Measurements from ENCODE around the gene STXBP4.
A peak's percentile ranks its signal among the peaks of the same experiment; 100 is the strongest.

The STXBP4 gene, protein sequence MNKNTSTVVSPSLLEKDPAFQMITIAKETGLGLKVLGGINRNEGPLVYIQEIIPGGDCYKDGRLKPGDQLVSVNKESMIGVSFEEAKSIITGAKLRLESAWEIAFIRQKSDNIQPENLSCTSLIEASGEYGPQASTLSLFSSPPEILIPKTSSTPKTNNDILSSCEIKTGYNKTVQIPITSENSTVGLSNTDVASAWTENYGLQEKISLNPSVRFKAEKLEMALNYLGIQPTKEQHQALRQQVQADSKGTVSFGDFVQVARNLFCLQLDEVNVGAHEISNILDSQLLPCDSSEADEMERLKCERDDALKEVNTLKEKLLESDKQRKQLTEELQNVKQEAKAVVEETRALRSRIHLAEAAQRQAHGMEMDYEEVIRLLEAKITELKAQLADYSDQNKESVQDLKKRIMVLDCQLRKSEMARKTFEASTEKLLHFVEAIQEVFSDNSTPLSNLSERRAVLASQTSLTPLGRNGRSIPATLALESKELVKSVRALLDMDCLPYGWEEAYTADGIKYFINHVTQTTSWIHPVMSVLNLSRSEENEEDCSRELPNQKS

GRCh38 chr17:54968262-54968987, at the start of gene STXBP4, which contains the start of gene COX11:
Gene STXBP4, plus strand, starts transcription at chr17:54968765. Its CDS starts 17,455 bp downstream, at chr17:54986220.
Gene COX11, minus strand, starts transcription at chr17:54968654. Its CDS starts 8 bp downstream, at chr17:54968646.
- peak; percentile 95 for DNase-seq

DNA sequence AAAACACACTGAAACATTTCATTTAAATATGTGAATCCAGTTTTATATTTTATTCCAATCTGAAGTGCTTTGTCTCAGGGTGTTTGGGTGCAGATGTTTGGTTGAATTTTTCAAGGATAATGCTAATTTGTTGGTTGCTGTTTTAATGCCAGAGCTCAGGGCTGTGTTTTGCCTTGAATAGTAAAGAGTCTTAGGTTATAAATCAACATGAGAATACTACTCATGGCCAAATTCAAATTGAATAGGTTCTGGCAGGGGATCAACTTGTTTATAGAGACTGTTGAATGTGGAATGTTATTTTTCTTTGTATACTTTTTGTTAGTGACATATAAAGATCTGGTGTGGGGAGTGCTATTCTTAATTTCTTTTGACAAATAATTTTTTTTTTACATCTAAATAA, 49.1 kb upstream of the STXBP4 start:
- DNase-seq: no peak

DNA sequence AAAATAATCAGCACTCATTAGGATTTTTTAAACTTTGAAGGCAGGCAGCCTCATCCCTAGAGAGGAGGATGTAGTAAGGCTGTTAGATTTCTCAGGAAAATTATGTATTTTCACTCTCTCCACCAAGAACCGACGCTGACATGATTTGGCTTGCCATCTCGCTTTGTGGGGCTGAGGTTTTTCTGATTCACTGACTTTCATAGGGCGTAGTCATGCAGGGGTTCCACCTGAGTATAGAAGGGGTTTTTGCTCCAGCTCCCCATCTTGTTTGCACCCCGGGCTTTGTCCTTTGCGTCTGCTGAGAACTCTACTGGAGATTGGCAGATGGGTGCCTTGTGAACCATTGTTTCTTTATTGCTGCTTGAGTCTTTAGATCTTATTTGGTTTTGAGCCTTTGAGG, 47.7 kb upstream of the STXBP4 start:
- DNase-seq: no peak

DNA sequence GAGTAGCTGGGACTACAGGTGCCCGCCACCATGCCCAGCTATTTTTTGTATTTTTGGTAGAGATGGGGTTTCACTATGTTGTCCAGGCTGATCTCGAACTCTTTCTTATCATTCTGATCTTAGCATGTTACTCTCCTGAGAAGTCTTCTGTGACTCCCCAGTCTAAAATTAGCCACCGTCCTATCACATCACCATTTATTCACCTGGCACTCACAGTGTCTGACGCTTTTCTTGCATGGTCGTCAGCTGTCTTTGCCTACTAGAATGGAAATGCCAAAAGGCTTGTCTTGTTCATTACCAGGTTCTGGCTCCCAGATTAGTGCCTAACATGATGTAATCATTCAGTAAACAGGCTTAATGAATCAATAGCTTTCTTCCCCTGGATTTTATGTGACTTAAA, 44.2 kb upstream of the STXBP4 start:
- DNase-seq: no peak

GRCh38 chr17:54927525-54927924, 41.0 kb upstream of the STXBP4 start:
- no peak for DNase-seq

DNA sequence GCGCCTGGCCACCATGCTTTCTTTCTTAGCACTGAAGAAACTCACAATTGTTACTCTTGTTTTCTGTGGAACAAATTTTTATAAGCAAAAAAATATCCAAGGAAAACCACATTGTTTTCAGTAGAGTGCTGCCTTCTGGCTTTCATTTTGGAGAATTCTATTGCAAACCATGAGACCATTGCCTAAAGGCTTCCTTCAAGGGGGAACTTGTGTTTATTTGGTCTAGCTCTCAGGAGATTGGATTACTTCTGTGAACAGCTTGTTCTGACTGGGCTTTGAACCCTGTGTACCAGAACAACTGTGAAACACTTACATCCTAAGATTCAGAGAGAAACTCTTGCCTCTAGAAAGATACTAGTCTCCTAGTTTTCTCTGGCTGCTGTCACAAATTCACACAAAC, 35.9 kb upstream of the STXBP4 start:
- no peak for DNase-seq

- no peak for DNase-seq
Observed at GRCh38 chr17:54933921-54934320, 34.6 kb upstream of the STXBP4 start.

DNA sequence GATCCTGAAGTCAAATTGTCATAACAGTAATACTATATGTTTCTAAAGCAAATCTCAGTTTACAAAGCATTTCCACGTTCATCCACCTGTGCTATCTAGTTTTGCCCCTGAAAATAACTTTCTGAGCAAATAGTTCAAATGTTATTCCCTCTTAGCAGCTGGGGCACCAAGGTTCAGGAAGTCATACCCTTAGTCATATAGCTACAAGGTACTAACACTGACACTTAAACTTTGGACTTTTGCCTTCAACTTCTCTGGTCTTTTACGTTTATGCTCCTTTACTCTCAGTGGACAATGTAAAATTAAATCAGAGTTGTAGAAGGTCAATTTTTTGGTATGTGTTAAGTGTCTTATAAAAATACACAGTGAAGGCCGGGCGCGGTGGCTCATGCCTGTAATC, 33.1 kb upstream of the STXBP4 start:
- DNase-seq: no peak

GRCh38 chr17:54937018-54937417, 31.5 kb upstream of the STXBP4 start:
- DNase-seq: no peak

DNA sequence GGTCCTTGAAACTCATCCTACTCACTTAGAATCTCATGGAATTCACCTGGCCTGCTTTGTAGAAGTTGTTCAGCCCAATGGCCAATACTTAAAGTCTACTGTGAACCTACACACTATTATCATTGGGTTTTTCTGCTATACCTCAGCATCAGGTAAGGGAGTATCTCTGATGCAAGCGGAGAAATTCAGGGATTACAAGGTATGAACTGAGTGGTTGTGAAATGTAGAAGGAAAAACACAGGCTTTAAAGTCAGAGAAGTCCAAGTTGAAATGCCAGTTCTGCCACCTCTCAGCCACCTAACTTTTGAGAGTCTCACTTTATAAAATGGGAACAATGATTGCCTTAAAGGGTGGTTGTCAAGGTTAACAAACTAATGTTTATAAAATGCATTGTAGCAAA, 31.1 kb upstream of the STXBP4 start:
- no peak for DNase-seq

- no peak for DNase-seq
Observed at GRCh38 chr17:54941285-54941684, 27.3 kb upstream of the STXBP4 start.

GRCh38 chr17:54944796-54945195, 23.8 kb upstream of the STXBP4 start:
- DNase-seq: no peak

DNA sequence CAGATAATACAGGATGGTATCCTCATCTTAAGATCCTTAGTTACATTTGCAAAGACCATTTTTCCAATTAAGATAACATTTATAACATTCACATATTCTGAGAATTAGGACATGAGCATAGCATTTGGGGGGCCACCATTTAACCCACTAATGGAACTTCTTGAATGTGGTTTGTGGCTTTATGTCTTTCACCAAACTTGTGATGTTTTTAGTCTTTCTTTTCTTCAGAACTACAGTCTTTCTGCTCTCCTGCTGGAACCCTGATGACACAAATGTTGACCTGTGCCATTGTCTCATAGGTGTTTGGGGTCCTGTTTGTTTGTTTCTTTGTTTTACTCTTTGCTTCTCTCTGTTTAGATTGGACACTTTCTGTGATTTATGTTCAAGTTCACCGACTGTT, 23.3 kb upstream of the STXBP4 start:
- DNase-seq: no peak

DNA sequence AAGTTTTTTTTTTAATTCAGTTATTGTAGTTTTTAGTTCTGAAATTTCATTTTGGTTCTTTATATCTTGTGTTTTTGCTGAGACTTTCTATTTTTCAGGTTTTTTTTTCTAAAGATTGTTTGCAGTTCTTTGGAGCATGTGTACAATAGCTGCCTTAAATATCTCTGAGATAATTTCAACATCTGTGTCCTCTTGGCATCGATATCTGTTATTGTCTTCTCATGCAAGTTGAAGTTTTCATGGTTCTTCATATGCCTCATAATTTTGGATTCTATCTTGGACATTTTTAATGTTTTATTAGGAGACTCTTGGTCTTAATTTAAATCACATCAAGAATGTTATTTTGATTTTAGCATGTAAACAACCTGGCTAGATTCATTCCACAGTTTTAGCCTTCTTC, 22.9 kb upstream of the STXBP4 start:
- no peak for DNase-seq

- DNase-seq: no peak
Observed at GRCh38 chr17:54947396-54947795, 21.2 kb upstream of the STXBP4 start.

DNA sequence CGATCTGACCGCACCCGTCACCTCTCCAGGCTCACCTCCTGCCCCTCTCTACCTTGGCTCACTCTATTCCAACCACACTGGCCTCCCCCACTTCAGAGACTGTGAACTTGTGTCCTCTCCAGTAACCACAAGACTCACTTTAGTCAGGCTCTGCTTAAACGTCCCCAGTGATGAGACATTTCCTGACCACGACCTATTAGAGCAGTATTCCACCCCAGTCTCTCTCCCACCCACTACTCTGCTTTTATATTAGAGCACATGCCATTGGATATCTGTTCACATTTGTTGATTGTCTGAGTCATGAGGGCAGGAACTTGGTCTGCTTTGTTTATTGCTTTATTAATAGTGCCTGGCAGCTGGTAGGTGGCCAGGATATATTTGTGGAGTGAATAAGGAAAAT, 20.2 kb upstream of the STXBP4 start:
- DNase-seq: peak; percentile 5

DNA sequence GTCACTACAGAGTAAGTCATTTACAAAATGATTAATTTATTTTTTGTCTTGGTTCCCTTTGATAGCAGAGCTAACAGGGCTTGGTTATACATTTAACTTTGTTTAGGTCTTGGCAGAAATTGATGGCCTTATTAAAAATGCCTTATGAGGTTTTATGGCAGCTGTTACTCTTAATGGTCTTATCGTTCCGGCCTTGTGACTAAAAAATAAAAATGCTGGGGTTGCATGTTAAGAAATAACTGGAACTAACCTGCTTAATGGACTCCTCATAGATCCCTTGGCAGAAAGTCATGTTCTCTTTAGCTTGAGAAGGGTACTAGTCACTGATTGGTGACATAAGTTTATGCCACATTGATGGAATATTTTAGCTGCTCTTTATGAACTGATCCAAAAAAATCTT, 18.4 kb upstream of the STXBP4 start:
- DNase-seq: no peak

GRCh38 chr17:54951286-54951685, 17.3 kb upstream of the STXBP4 start:
- no peak for DNase-seq

DNA sequence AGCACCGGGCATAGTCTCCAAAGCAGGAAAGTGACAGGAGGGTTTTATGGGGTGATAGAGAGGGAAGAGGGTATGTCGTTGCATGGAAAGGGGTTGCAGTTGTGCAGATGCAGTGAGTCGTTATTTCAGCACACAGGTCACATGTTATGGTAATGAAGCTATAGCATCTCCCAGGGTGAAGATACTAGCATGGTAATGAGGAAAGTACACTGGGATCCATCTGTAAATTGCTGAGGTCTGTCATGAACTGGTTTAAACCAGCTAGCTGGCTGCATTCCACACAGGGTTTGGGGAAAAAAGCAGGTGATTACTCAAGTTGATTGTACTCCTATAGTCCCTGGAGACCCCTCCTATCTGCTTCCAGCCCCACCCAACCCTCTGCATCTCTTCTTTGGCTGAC, 11.8 kb upstream of the STXBP4 start:
- DNase-seq: no peak

- peak; percentile 35 for DNase-seq
Observed at GRCh38 chr17:54967621-54968261, 824 bp upstream of the STXBP4 start.

GRCh38 chr17:54968988-54969332, 395 bp downstream of the STXBP4 start:
- no peak for DNase-seq

- no peak for DNase-seq
Observed at GRCh38 chr17:54969658-54970572, 1.4 kb downstream of the STXBP4 start.

GRCh38 chr17:54971147-54971546, 2.6 kb downstream of the STXBP4 start:
- DNase-seq: no peak

Data from activated CD4-positive, alpha-beta T cell treated with anti-CD3 and anti-CD28 coated beads for 48 hours (primary cell).